Naive thymus-derived CD8-positive, alpha-beta T cell (primary cell): ENCODE results near the gene SLAMF1. TPM values are rescaled to one million over a fixed set of nuclear protein-coding genes. Genes with fewer than 3 reads are reported as not detected.

Experiments
- ATAC-seq, 2 donors: fragments of 150-1000 bp; cut with Tn5 transposase in 1 of 2; sonication (Bioruptor Pico), chemical (Tn5 transposase) in 1 of 2; 1 replicate in 1 of 2; 2 replicates in 1 of 2; pipeline ENCODE4 v1.10.0; 2021; ENCODE audit warnings: mild to moderate bottlenecking in 2 of 2, moderate library complexity in 2 of 2
- POLR2A ChIA-PET: fragments of 350-600 bp; sonication (Branson Sonifier 250); formaldehyde crosslinking; loops from one replicate; lab custom pipeline; 2021; ENCODE audit warnings: antibody characterized with exemption; lab: Charles Lee
- DNase-seq, 10 donors: peaks; one replicate each; pipeline versions ENCODE4 v3.0.0 to v3.0.0-alpha.2; 2020 to 2022
- H3K27ac Mint-ChIP-seq, 10 donors: one replicate each; pipeline ENCODE4 v1.8.0; 2020 to 2022; ENCODE audit warnings: mild to moderate bottlenecking in 10 of 10, mixed read lengths in 10 of 10, moderate library complexity in 4 of 10, inconsistent platforms in 1 of 10
- H3K27me3 Mint-ChIP-seq, 5 donors: one replicate each; pipeline ENCODE4 v1.8.0; 2021 to 2022; ENCODE audit warnings: mixed read lengths in 5 of 5
- H3K36me3 Mint-ChIP-seq, 3 donors: one replicate each; pipeline ENCODE4 v1.8.0; 2020 to 2022; ENCODE audit warnings: mixed read lengths in 3 of 3, mild to moderate bottlenecking in 2 of 3, inconsistent platforms in 1 of 3
- H3K4me1 Mint-ChIP-seq, 4 donors: one replicate each; pipeline ENCODE4 v1.8.0; 2021 to 2022; ENCODE audit warnings: mixed read lengths in 4 of 4
- H3K4me3 Mint-ChIP-seq, 10 donors: one replicate each; pipeline ENCODE4 v1.8.0; 2020 to 2022; ENCODE audit warnings: mild to moderate bottlenecking in 10 of 10, mixed read lengths in 10 of 10, moderate library complexity in 6 of 10, inconsistent platforms in 1 of 10
- H3K9me3 Mint-ChIP-seq, 9 donors: one replicate each; pipeline ENCODE4 v1.8.0; 2020 to 2022; ENCODE audit warnings: mixed read lengths in 9 of 9, mild to moderate bottlenecking in 3 of 9, inconsistent platforms in 1 of 9, moderate library complexity in 1 of 9
- polyA plus RNA-seq, 3 donors: library from polyadenylated mRNA; unstranded; fragments of 300-500 nt; fragmentation: Illumina TruSeq; gene quantifications; one replicate each; pipeline ENCODE4 v1.2.3, GENCODE V29; 2021
- total RNA-seq, 8 experiments: library from RNA in 2 of 8; stranded (reverse) in 2 of 8; gene quantifications; one replicate each; pipeline ENCODE4 v1.2.3 and lab custom pipeline; 2021 to 2026

The SLAMF1 gene
- total and polyA plus RNA-seq, 5 experiments from 2014 or later = 1.7 to 11.1 (median 3.9) TPM

DNA sequence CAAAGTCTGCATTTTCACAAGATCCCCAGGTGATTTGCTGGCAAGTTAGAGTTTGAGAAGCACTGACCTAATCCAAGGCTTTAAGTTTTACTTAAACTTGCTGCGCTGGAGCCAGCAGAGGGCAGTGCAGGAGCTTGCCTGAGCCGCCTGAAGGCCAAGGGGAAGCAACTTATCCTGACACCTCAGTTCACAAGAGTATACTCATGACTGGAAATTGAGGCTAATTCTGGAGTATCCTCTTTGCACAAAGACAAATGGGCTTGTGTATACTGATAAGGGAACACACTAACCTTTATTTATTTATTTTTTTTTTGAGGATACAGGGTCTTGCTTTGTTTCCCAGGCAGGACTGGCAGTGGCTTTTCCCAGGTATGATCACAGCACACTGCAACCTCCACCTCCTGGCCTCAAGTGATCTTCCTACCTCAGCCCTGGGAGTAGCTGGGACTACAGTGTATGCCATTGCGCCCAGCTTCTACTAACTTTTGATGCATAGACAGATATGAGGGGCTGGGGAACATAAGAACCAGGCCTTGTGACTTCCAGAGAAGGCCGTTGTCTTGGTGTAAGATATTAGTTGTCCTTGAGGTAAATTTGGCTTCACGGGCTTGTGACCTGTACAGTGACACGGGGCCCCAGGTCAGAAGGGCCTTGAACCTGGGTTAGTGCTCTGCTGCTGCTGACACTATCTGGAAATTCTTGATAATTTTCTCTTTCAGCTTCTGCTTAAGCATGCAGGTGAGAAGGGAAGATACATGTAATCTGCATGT lies 29.0 kb upstream of the SLAMF1 start:
- no peaks in the 10 kb centered on the region for H3K9me3 Mint-ChIP-seq
- DNase-seq (peak; percentile 50 to 84 (median 66)), ATAC-seq (peak; percentile 79 to 82)
- H3K27me3 Mint-ChIP-seq = no peaks in the 10 kb centered on the region
- POLR2A ChIA-PET = interaction anchor here (0.7 to 2.5 kb wide), 10 partner anchors 29 to 69 kb away, joined by 3 to 13 read pairs (median 3); partner anchors contain the start of genes CD48 and SLAMF1
- peak overlapping the region in 5 of 10 donors; percentile 6 to 43 (median 27) for H3K4me3 Mint-ChIP-seq
- H3K4me1 Mint-ChIP-seq = peaks cover 9 to 16% (median 11%) of the 10 kb centered on the region in 4 donors
- H3K36me3 Mint-ChIP-seq = peaks cover 0 to 39% (median 7%) of the 10 kb centered on the region in 3 donors
- peak overlapping the region in 7 of 10 donors; percentile 29 to 95 (median 87) for H3K27ac Mint-ChIP-seq

DNA sequence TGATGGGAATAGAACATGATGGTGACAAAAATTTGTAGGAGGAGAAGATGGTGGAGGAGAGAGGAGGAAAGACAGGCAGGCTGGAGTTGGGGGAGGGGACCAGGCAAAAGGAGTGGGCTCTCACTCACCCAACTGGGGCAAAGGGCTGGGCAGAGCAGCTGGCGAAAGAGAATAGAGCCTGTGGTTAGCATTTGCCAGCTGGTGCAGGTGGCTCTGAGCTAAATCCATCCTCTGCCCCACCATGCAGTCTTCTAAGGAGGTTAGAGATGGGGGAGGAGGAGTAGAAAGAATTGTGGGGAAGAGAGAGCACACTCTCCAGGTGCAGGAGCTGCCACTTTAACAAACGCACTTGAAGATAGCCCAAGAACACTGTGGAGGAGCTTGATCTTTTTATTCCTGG lies 27.6 kb upstream of the SLAMF1 start:
- Mint-ChIP-seq H3K9me3 (no peaks in the 10 kb centered on the region), H3K27me3 (no peaks in the 10 kb centered on the region), H3K36me3 (peaks cover 0 to 24% (median 10%) of the 10 kb centered on the region in 3 donors), H3K4me1 (peaks cover 10 to 14% (median 13%) of the 10 kb centered on the region in 4 donors), H3K27ac (no peak overlapping the region), H3K4me3 (no peak overlapping the region)
- DNase-seq (no peak), ATAC-seq (no peak)
- POLR2A ChIA-PET = interaction anchor here (0.8 to 2.5 kb wide), 8 partner anchors 10 to 66 kb away, joined by 3 to 13 read pairs (median 6); partner anchors contain the start of gene SLAMF1

- ATAC-seq (peak; percentile 45 to 46), DNase-seq (peak in 1 of 10 donors; percentile 21)
- POLR2A ChIA-PET = interaction anchor here (0.6 to 2.0 kb wide), 7 partner anchors 8 to 69 kb away, joined by 3 to 9 read pairs (median 3); partner anchors contain the start of gene SLAMF1
- Mint-ChIP-seq H3K4me1 (peaks cover 10 to 16% (median 10%) of the 10 kb centered on the region in 4 donors), H3K4me3 (no peak overlapping the region), H3K36me3 (peaks cover 0 to 14% (median 5%) of the 10 kb centered on the region in 3 donors), H3K9me3 (no peaks in the 10 kb centered on the region), H3K27me3 (no peaks in the 10 kb centered on the region), H3K27ac (no peak overlapping the region)
Observed at GRCh38 chr1:160672789-160673695, 26.2 kb upstream of the SLAMF1 start.

DNA sequence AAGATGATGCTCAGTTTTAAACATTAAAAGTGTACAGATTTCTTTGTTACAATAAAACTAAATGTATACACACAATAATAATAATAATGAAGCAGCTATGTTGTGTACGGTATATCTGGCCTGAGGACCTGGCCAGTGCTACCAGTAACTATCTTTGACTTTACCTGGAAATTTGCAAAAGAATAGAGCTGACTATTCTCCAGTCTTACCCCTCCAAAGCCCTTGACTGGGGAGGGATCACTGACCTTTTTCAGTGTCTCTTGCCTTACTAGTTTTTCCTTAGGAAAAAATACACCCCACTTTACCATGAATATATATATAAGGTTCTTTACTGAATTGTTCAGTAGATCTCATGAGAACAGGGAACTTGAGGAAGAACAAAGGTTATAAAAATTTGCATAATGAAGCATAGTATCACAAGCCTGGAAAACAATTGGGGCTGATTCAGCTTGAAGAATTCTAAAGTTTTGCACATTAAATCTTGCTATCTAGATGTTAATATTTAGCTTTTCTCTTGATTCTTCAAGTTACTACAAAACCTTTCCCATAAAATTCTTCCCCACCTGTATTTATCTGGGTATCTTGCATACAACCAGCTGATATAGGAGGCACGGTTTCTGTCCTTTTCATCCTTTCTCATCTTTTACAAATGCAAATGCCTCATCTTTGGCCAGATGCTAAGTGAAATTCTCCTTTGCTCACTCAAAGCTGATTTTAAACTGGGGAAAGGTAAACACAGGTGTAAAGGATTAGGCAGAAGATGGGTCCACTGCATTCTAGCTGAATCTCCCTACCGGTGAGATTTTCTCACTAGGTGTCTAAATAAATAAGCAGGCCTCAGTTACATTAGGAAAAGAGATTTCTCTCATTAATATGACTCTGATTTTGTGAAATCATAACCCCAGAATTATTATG lies 25.0 kb upstream of the SLAMF1 start:
- no peaks in the 10 kb centered on the region for H3K27me3 Mint-ChIP-seq
- ATAC-seq (no peak), DNase-seq (no peak)
- H3K9me3 Mint-ChIP-seq = peaks cover 0 to 3% (median 0%) of the 10 kb centered on the region in 9 donors
- H3K4me3 Mint-ChIP-seq = no peak overlapping the region
- POLR2A ChIA-PET = interaction anchor here (1.0 kb wide), 1 partner anchor 17 kb away, joined by 3 read pairs; no protein-coding TSS in a partner anchor
- peaks cover 0 to 5% (median 2%) of the 10 kb centered on the region in 3 donors for H3K36me3 Mint-ChIP-seq
- peak overlapping the region in 1 of 10 donors; percentile 12 for H3K27ac Mint-ChIP-seq
- H3K4me1 Mint-ChIP-seq = peaks cover 8 to 22% (median 11%) of the 10 kb centered on the region in 4 donors

GRCh38 chr1:160670701-160671100 lies 23.9 kb upstream of the SLAMF1 start:
- no peak overlapping the region for H3K4me3 Mint-ChIP-seq
- H3K27me3 Mint-ChIP-seq = no peaks in the 10 kb centered on the region
- DNase-seq (no peak), ATAC-seq (no peak)
- H3K4me1 Mint-ChIP-seq = peaks cover 15 to 28% (median 19%) of the 10 kb centered on the region in 4 donors
- peak overlapping the region in 2 of 10 donors; percentile 31 to 39 for H3K27ac Mint-ChIP-seq
- peaks cover 0 to 3% (median 0%) of the 10 kb centered on the region in 9 donors for H3K9me3 Mint-ChIP-seq
- POLR2A ChIA-PET = no interaction called here
- H3K36me3 Mint-ChIP-seq = peaks cover 0 to 5% (median 0%) of the 10 kb centered on the region in 3 donors

DNA sequence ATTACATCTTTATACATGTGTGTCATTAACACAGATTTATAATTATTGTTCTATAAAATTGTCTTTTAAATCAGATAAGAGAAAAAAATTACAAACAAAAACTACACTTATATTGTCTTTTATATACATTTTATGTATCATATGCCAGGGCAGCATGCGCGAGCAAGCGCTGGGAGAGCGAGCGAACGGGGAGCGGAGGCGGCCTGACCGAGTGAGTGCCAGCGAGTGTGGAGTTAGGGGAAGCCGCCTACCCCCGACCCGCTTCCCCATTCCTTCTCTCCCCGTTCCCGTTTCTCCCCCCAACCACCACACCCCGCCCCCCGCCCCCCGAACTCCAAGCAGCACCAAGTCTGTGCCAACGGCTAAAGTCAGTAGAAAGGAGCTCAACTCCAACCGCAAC lies 23.0 kb upstream of the SLAMF1 start:
- POLR2A ChIA-PET = interaction anchor here (0.6 kb wide), 1 partner anchor 22 kb away, joined by 4 read pairs; no protein-coding TSS in a partner anchor
- DNase-seq (no peak), ATAC-seq (no peak)
- Mint-ChIP-seq H3K27me3 (no peaks in the 10 kb centered on the region), H3K4me3 (no peak overlapping the region), H3K4me1 (peaks cover 14 to 37% (median 28%) of the 10 kb centered on the region in 4 donors), H3K27ac (no peak overlapping the region), H3K9me3 (peaks cover 0 to 3% (median 0%) of the 10 kb centered on the region in 9 donors), H3K36me3 (peaks cover 0 to 5% (median 0%) of the 10 kb centered on the region in 3 donors)

- no peak for ATAC-seq
- Mint-ChIP-seq H3K4me1 (peaks cover 16 to 43% (median 34%) of the 10 kb centered on the region in 4 donors), H3K36me3 (peaks cover 0 to 5% (median 0%) of the 10 kb centered on the region in 3 donors), H3K27ac (no peak overlapping the region), H3K27me3 (no peaks in the 10 kb centered on the region), H3K9me3 (peaks cover 0 to 3% (median 0%) of the 10 kb centered on the region in 9 donors), H3K4me3 (no peak overlapping the region)
- DNase-seq = no peak
- POLR2A ChIA-PET = interaction anchor here (0.6 kb wide), 1 partner anchor 22 kb away, joined by 4 read pairs; no protein-coding TSS in a partner anchor
Observed at GRCh38 chr1:160669276-160669675, 22.4 kb upstream of the SLAMF1 start.

DNA sequence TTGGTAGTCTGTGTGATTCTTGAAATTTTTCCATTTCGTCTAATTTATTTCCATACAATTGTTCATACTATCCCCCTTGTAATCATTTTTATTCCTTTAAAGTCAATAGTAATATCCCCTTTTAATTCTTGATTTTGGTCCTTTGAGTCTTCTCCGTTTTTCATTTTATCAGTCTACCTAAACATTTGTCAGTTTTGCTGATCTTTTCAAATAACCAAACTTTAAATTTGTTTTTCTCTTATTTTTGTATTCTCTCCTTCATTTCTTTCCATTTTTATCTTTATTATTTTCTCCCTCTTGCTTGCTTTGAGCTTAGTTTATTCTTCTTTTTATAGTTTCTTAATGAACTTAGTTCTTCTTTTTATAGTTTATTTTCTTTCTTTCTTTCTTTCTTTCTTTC lies 21.1 kb upstream of the SLAMF1 start:
- Mint-ChIP-seq H3K4me1 (peaks cover 26 to 56% (median 47%) of the 10 kb centered on the region in 4 donors), H3K9me3 (peaks cover 0 to 3% (median 0%) of the 10 kb centered on the region in 9 donors), H3K4me3 (no peak overlapping the region), H3K27me3 (no peaks in the 10 kb centered on the region), H3K27ac (peak overlapping the region in 1 of 10 donors; percentile 11), H3K36me3 (peaks cover 0 to 5% (median 0%) of the 10 kb centered on the region in 3 donors)
- POLR2A ChIA-PET = no interaction called here
- no peak for ATAC-seq
- DNase-seq = no peak

DNA sequence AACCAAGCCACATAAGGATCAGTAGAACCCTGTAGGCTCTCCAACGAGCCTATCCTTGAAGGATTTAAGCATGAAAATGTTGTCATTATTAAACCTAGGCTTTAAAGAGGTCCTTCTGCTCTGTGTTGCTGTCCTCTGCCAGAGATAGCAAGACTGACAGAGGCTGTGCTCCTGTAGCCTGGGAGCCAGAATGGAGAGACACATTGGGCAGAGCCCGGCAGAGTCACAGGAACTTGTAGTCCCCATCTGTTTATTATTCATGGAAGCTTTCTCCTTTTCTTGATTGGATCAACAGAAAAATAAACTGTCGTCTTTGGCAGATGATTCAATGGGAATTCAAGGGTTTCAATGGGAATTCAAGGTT lies 19.2 kb upstream of the SLAMF1 start:
- Mint-ChIP-seq H3K4me1 (peaks cover 37 to 68% (median 60%) of the 10 kb centered on the region in 4 donors), H3K36me3 (peaks cover 0 to 5% (median 0%) of the 10 kb centered on the region in 3 donors), H3K27me3 (no peaks in the 10 kb centered on the region), H3K4me3 (peak overlapping the region in 9 of 10 donors; percentile 8 to 76 (median 37)), H3K9me3 (peaks cover 0 to 3% (median 0%) of the 10 kb centered on the region in 9 donors), H3K27ac (peak overlapping the region in 8 of 10 donors; percentile 1 to 87 (median 68))
- no peak for ATAC-seq
- no peak for DNase-seq
- POLR2A ChIA-PET = interaction anchor here (0.6 to 3.0 kb wide), 3 partner anchors 20 to 178 kb away, joined by 3 to 18 read pairs (median 6); partner anchors contain the start of gene SLAMF1

DNA sequence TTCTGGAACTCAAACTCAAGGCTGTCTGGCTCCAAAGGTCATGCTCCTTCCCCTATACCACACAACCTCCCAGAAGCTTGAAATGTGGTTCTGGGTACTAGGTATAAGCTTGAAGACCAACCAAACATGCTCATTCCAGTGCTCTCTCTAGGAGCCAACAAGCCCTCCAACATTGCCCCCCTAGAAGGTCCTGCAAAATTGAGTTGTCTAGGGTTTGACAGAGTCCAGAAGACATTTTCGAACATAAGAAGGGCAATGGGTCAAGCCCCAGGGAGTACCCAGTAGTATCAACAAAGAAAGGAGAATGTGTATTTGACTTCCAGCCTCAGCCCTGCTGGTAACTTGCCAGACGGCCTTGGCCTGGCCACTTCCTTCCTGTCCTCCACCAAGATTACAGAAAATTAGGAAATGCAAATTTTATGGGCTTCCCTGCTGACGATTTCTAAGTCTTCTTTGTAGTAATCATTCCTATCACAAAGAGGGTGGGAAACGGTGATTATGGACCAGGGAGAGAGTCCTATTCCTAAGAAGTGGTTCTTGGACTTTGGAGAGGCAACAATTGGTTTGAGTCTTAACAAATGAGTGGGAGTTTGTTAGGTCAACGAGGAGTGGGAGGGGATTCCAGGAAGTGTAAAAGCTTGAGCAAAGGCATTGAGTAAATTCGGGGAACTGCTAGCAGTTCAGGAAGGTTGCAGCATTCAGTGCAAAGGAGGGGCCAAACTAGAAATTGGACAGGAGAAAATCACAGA lies 18.7 kb upstream of the SLAMF1 start:
- Mint-ChIP-seq H3K36me3 (peaks cover 0 to 7% (median 0%) of the 10 kb centered on the region in 3 donors), H3K27me3 (no peaks in the 10 kb centered on the region), H3K9me3 (peaks cover 0 to 3% (median 0%) of the 10 kb centered on the region in 9 donors), H3K27ac (peak overlapping the region; percentile 1 to 87 (median 72)), H3K4me1 (peaks cover 35 to 64% (median 56%) of the 10 kb centered on the region in 4 donors), H3K4me3 (peak overlapping the region; percentile 23 to 77 (median 60))
- peak in 1 of 2 donors; percentile 17 for ATAC-seq
- DNase-seq = no peak
- POLR2A ChIA-PET = interaction anchor here (0.6 to 3.0 kb wide), 9 partner anchors 9 to 177 kb away, joined by 3 to 18 read pairs (median 5); partner anchors contain the start of gene SLAMF1
